ENCODE results near the gene CD180.
A peak's percentile ranks its signal among the peaks of the same experiment; 100 is the strongest.

The CD180 gene

GRCh38 chr5:67198917-67199316 lies 2.3 kb upstream of the CD180 start:
- TF ChIP-seq CTCF (IDR thresholded peaks at IDR 0.05; ENCODE audit: low read length): no peak
- no peak for TF ChIP-seq EZH2 (IDR thresholded peaks at IDR 0.05; ENCODE audit: borderline replicate concordance, low read length)
- no peak overlapping the region for H2AFZ ChIP-seq (ENCODE audit: low read length)
- no peaks in the 10 kb centered on the region for H3K9me2 ChIP-seq (ENCODE audit: low read depth, low read length)
- H3K79me2 ChIP-seq (ENCODE audit: insufficient read depth, low read length): peaks cover 25% of the 10 kb centered on the region
- H3K4me2 ChIP-seq (ENCODE audit: low read length): no peak overlapping the region
- H3K4me3 ChIP-seq (ENCODE audit: low read depth, low read length, poor library complexity, severe bottlenecking): no peak overlapping the region
- no peaks in the 10 kb centered on the region for H3K27me3 ChIP-seq (ENCODE audit: insufficient read depth, low read length)
- no peaks in the 10 kb centered on the region for H3K9me3 ChIP-seq (ENCODE audit: low read length)
- H3K9ac ChIP-seq (ENCODE audit: low read length): no peak overlapping the region
- H4K20me1 ChIP-seq (ENCODE audit: insufficient read depth, low read length): no peaks in the 10 kb centered on the region
- peaks cover 10% of the 10 kb centered on the region; the same call in 1 of the 2 replicates for H3K36me3 ChIP-seq (ENCODE audit: insufficient read depth, low read length)
- H3K4me1 ChIP-seq (ENCODE audit: insufficient read depth, low read length, severe bottlenecking): peaks cover 98% of the 10 kb centered on the region
- no peaks in the 10 kb centered on the region for H3F3A ChIP-seq (ENCODE audit: insufficient read depth, low read length)
- H3K27ac ChIP-seq (ENCODE audit: low read depth, low read length, poor library complexity, severe bottlenecking): peak overlapping the region; percentile 59

GRCh38 chr5:67197536-67197935 lies 937 bp upstream of the CD180 start:
- no peaks in the 10 kb centered on the region for H3K9me2 ChIP-seq (ENCODE audit: low read depth, low read length)
- no peak overlapping the region for H2AFZ ChIP-seq (ENCODE audit: low read length)
- peak overlapping the region; percentile 69 for H3K4me3 ChIP-seq (ENCODE audit: low read depth, low read length, poor library complexity, severe bottlenecking)
- H3K79me2 ChIP-seq (ENCODE audit: insufficient read depth, low read length): peaks cover 38% of the 10 kb centered on the region
- peak overlapping the region; percentile 83; the same call in 1 of the 2 replicates for H3K9ac ChIP-seq (ENCODE audit: low read length)
- H3F3A ChIP-seq (ENCODE audit: insufficient read depth, low read length): no peaks in the 10 kb centered on the region
- peaks cover 23% of the 10 kb centered on the region for H3K36me3 ChIP-seq (ENCODE audit: insufficient read depth, low read length)
- peak overlapping the region; percentile 88 for H3K4me2 ChIP-seq (ENCODE audit: low read length)
- H3K9me3 ChIP-seq (ENCODE audit: low read length): no peaks in the 10 kb centered on the region; the same call in 1 of the 2 replicates
- H3K4me1 ChIP-seq (ENCODE audit: insufficient read depth, low read length, severe bottlenecking): peaks cover 98% of the 10 kb centered on the region
- TF ChIP-seq EZH2 (IDR thresholded peaks at IDR 0.05; ENCODE audit: borderline replicate concordance, low read length): no peak
- TF ChIP-seq CTCF (IDR thresholded peaks at IDR 0.05; ENCODE audit: low read length): no peak
- peak overlapping the region; percentile 90 for H3K27ac ChIP-seq (ENCODE audit: low read depth, low read length, poor library complexity, severe bottlenecking)
- no peaks in the 10 kb centered on the region for H4K20me1 ChIP-seq (ENCODE audit: insufficient read depth, low read length)
- no peaks in the 10 kb centered on the region for H3K27me3 ChIP-seq (ENCODE audit: insufficient read depth, low read length)

GRCh38 chr5:67195406-67196275 lies 958 bp downstream of the CD180 start:
- peak overlapping the region; percentile 88 for H3K4me2 ChIP-seq (ENCODE audit: low read length)
- H3K9ac ChIP-seq (ENCODE audit: low read length): peak overlapping the region; percentile 83
- H3K9me3 ChIP-seq (ENCODE audit: low read length): no peaks in the 10 kb centered on the region; the same call in 1 of the 2 replicates
- no peaks in the 10 kb centered on the region for H4K20me1 ChIP-seq (ENCODE audit: insufficient read depth, low read length)
- H3K4me3 ChIP-seq (ENCODE audit: low read depth, low read length, poor library complexity, severe bottlenecking): peak overlapping the region; percentile 69
- no peak overlapping the region for H2AFZ ChIP-seq (ENCODE audit: low read length)
- peaks cover 96% of the 10 kb centered on the region for H3K4me1 ChIP-seq (ENCODE audit: insufficient read depth, low read length, severe bottlenecking)
- H3K27ac ChIP-seq (ENCODE audit: low read depth, low read length, poor library complexity, severe bottlenecking): peak overlapping the region; percentile 90
- TF ChIP-seq EZH2 (IDR thresholded peaks at IDR 0.05; ENCODE audit: borderline replicate concordance, low read length) (no peak), CTCF (IDR thresholded peaks at IDR 0.05; ENCODE audit: low read length) (no peak)
- no peaks in the 10 kb centered on the region for H3K9me2 ChIP-seq (ENCODE audit: low read depth, low read length)
- H3K79me2 ChIP-seq (ENCODE audit: insufficient read depth, low read length): peaks cover 54% of the 10 kb centered on the region
- H3K36me3 ChIP-seq (ENCODE audit: insufficient read depth, low read length): peaks cover 41% of the 10 kb centered on the region
- no peaks in the 10 kb centered on the region for H3F3A ChIP-seq (ENCODE audit: insufficient read depth, low read length)
- H3K27me3 ChIP-seq (ENCODE audit: insufficient read depth, low read length): no peaks in the 10 kb centered on the region
